A549 (cell line): ENCODE results near the gene NAV2. TPM values are rescaled to one million over a fixed set of nuclear protein-coding genes. Genes with fewer than 3 reads are reported as not detected.

Source experiments
- ATAC-seq, 2 experiments: fragments of 200-7000 bp in 1 of 2; fragments of >200 bp in 1 of 2; cut with Nextera tagmentation in 1 of 2; cut with Tn5 transposase in 1 of 2; 3 replicates each; pipeline versions ENCODE4 v1.8.0 to v1.9.1; 2018 to 2020; ENCODE audit warnings: mild to moderate bottlenecking in 1 of 2, moderate library complexity in 1 of 2
- CTCF ChIA-PET: fragments of 300-600 bp; sonication (Branson Sonifier 250); formaldehyde crosslinking; extraction: SDS; loops from one replicate; lab custom pipeline; 2021; ENCODE audit warnings: antibody characterized with exemption, inconsistent platforms; lab: Yijun Ruan, JAX
- POLR2A ChIA-PET: fragments of 350-600 bp; formaldehyde crosslinking; extraction: SDS; loops from one replicate; lab custom pipeline; 2021; ENCODE audit warnings: antibody characterized with exemption, inconsistent platforms; lab: Yijun Ruan, JAX
- DNase-seq, 2 experiments: peaks; one replicate each; pipeline versions ENCODE4 v3.0.0 to v3.0.0-alpha.2; 2011 to 2016; ENCODE audit warnings: low read depth in 1 of 2, low spot score in 1 of 2
- FAIRE-seq: peaks from 2 replicates; lab custom pipeline; 2011; peaks lifted over from hg19 to GRCh38; lab: Jason Lieb, UNC
- H3K27ac ChIP-seq, 2 experiments: fragments of >200 bp; sonication (Bioruptor Twin); formaldehyde crosslinking; 3 replicates each; pipeline ENCODE4 v1.5.1; 2016 to 2017
- H3K4me1 ChIP-seq: fragments of >200 bp; sonication (Bioruptor Twin); formaldehyde crosslinking; 3 replicates; pipeline ENCODE4 v1.6.1; 2016
- H3K4me2 ChIP-seq: fragments of >200 bp; sonication (Bioruptor Twin); formaldehyde crosslinking; 3 replicates; pipeline ENCODE4 v1.6.1; 2016
- H3K4me3 ChIP-seq: fragments of >200 bp; sonication (Bioruptor Twin); formaldehyde crosslinking; 3 replicates; pipeline ENCODE4 v1.5.1; 2016
- H3K9me3 ChIP-seq: fragments of >200 bp; sonication (Bioruptor Twin); formaldehyde crosslinking; 3 replicates; pipeline ENCODE4 v1.6.1; 2016
- BCL3 ChIP-seq: fragments of >200 bp; sonication (Bioruptor Twin); formaldehyde crosslinking; IDR thresholded peaks from 3 replicates; pipeline ENCODE4 v1.6.1; 2016
- BHLHE40 ChIP-seq: IDR thresholded peaks from 2 replicates; pipeline ENCODE4 v1.6.1; 2012; ENCODE audit warnings: low read depth, low read length, inconsistent platforms
- CBX2 ChIP-seq: fragments of 200-600 bp; sonication (generic); IDR thresholded peaks from 2 replicates; pipeline ENCODE4 v1.6.1; 2016; ENCODE audit warnings: low read depth, mild to moderate bottlenecking, borderline replicate concordance
- EHMT2 ChIP-seq: fragments of 200-600 bp; sonication (generic); IDR thresholded peaks from 2 replicates; pipeline ENCODE4 v1.6.1; 2016; ENCODE audit warnings: antibody characterized with exemption, low read depth, mild to moderate bottlenecking, moderate library complexity
- EP300 ChIP-seq, 2 experiments: fragments of >200 bp; sonication (Bioruptor Twin); formaldehyde crosslinking; IDR thresholded peaks; 2 replicates in 1 of 2; 3 replicates in 1 of 2; pipeline ENCODE4 v1.6.1; 2016 to 2017
- ESRRA ChIP-seq: fragments of 150-350 bp; IDR thresholded peaks from 2 replicates; pipeline ENCODE4 v1.6.1; 2014; ENCODE audit warnings: mild to moderate bottlenecking, low read length, borderline replicate concordance
- FOXS1 ChIP-seq: fragments of 250-450 bp; sonication (Bioruptor Pico); IDR thresholded peaks from 2 replicates; pipeline ENCODE4 v1.5.0; 2020; ENCODE audit warnings: mild to moderate bottlenecking, moderate library complexity
- HDAC2 ChIP-seq: fragments of 200-600 bp; sonication (generic); IDR thresholded peaks from 2 replicates; pipeline ENCODE4 v1.6.1; 2016
- HOXA7 ChIP-seq: fragments of 250-450 bp; sonication (Bioruptor Pico); IDR thresholded peaks from 2 replicates; pipeline ENCODE4 v1.5.0; 2020; ENCODE audit warnings: mild to moderate bottlenecking, moderate library complexity
- HOXB13 ChIP-seq: fragments of 250-450 bp; sonication (Bioruptor Pico); IDR thresholded peaks from 2 replicates; pipeline ENCODE4 v1.5.0; 2020; ENCODE audit warnings: low read depth, mild to moderate bottlenecking, moderate library complexity
- HOXB5 ChIP-seq: fragments of 250-450 bp; sonication (Bioruptor Pico); IDR thresholded peaks from 2 replicates; pipeline ENCODE4 v1.5.0; 2020; ENCODE audit warnings: mild to moderate bottlenecking, moderate library complexity
- JUNB ChIP-seq: fragments of >200 bp; sonication (Bioruptor Twin); formaldehyde crosslinking; IDR thresholded peaks from 2 replicates; pipeline ENCODE4 v1.6.1; 2016
- KDM5A ChIP-seq: fragments of 200-600 bp; sonication (generic); IDR thresholded peaks from 2 replicates; pipeline ENCODE4 v1.6.1; 2016; ENCODE audit warnings: antibody characterized with exemption, mild to moderate bottlenecking
- MAX ChIP-seq: IDR thresholded peaks from 2 replicates; pipeline ENCODE4 v1.6.1; 2012
- MYC ChIP-seq: IDR thresholded peaks from 2 replicates; pipeline ENCODE4 v1.6.1; 2012; ENCODE audit warnings: mild to moderate bottlenecking, inconsistent platforms, low read length, improper control_type of control experiment, borderline replicate concordance
- NFE2L2 ChIP-seq: fragments of 150-350 bp; conservative IDR thresholded peaks from 2 replicates; pipeline ENCODE4 v1.6.1; 2014; ENCODE audit warnings: low read length
- NR3C1 ChIP-seq: fragments of >200 bp; sonication (Bioruptor Twin); formaldehyde crosslinking; IDR thresholded peaks from 3 replicates; pipeline ENCODE4 v1.6.1; 2017
- RARB ChIP-seq: fragments of 250-450 bp; sonication (Bioruptor Pico); IDR thresholded peaks from 2 replicates; pipeline ENCODE4 v1.8.0; 2021; ENCODE audit warnings: mild to moderate bottlenecking, moderate library complexity
- RCOR1 ChIP-seq: fragments of 150-350 bp; IDR thresholded peaks from 2 replicates; pipeline ENCODE4 v1.6.1; 2014; ENCODE audit warnings: antibody characterized with exemption, low read length, low read depth
- REST ChIP-seq: fragments of 200-600 bp; sonication (generic); IDR thresholded peaks from 2 replicates; pipeline ENCODE4 v1.6.1; 2016; ENCODE audit warnings: antibody characterized with exemption, mild to moderate bottlenecking, moderate library complexity
- SMC3 ChIP-seq: fragments of >200 bp; sonication (Bioruptor Twin); formaldehyde crosslinking; IDR thresholded peaks from 3 replicates; pipeline ENCODE4 v1.6.1; 2018; ENCODE audit warnings: inconsistent platforms
- SREBF2 ChIP-seq: fragments of 450-650 bp; IDR thresholded peaks from 2 replicates; pipeline ENCODE4 v1.6.1; 2014; ENCODE audit warnings: mild to moderate bottlenecking, moderate library complexity
- ZFP36 ChIP-seq: fragments of 450-650 bp; IDR thresholded peaks from 2 replicates; pipeline ENCODE4 v1.6.1; 2014; ENCODE audit warnings: borderline replicate concordance; ENCODE audit not compliant: partially characterized antibody
- WGBS: methylation state at CpG from one replicate; pipeline ENCODE4 v1.1.6; 2017; ENCODE audit errors: missing lambda C conversion rate; 5-methylcytosine and 5-hydroxymethylcytosine counted together
- polyA plus RNA-seq, 4 experiments: library from polyadenylated mRNA; depleted of rRNA in 3 of 4; stranded (reverse); fragments of >200 nt; fragmentation: RNase III in 1 of 4; extraction: RNeasy Plus Mini Kit Qiagen cat#74134 plus additional on column Dnase treatment in 1 of 4; gene quantifications; 2 replicates in 3 of 4; 3 replicates in 1 of 4; pipeline ENCODE4 v1.2.3, GENCODE V29; 2011 to 2017

Gene NAV2
- polyA plus RNA-seq, 2 of the 4 experiments (the other 2 are of a cell fraction) = 4.9 to 19.8 TPM

- no peak overlapping the region for H3K27ac ChIP-seq
- ChIA-PET POLR2A (no interaction called here), CTCF (interaction anchor here (2.0 kb wide), 1 partner anchor 127 kb away, joined by 4 read pairs; no protein-coding TSS in a partner anchor)
- H3K4me1 ChIP-seq = no peaks in the 10 kb centered on the region
- DNase-seq (no peak), FAIRE-seq (no peak), ATAC-seq (no peak)
- H3K4me3 ChIP-seq = no peak overlapping the region
- 74% methylated on average over 2 of the region's 2 CpGs for WGBS
- no peak overlapping the region for H3K4me2 ChIP-seq
- TF ChIP-seq HOXA7 (CRISPR knock-in tag) (no peak), RARB (CRISPR knock-in tag) (no peak), EHMT2 (no peak), BCL3 (no peak), JUNB (no peak), SREBF2 (no peak), HOXB5 (CRISPR knock-in tag) (no peak), NR3C1 (no peak), KDM5A (no peak), ZFP36 (no peak), EP300 (IDR thresholded peaks at IDR 0.05) (no peak), SMC3 (no peak), ESRRA (no peak), FOXS1 (CRISPR knock-in tag) (no peak), HDAC2 (no peak), REST (no peak), HOXB13 (CRISPR knock-in tag) (no peak), RCOR1 (no peak)
- no peaks in the 10 kb centered on the region for H3K9me3 ChIP-seq
Observed at GRCh38 chr11:19869466-19869865, 156.8 kb downstream of the NAV2 start.

- Histone ChIP-seq H3K27ac (no peak overlapping the region), H3K4me1 (no peaks in the 10 kb centered on the region), H3K4me3 (no peak overlapping the region), H3K9me3 (no peaks in the 10 kb centered on the region)
- CTCF ChIA-PET = interaction anchor here (2.0 kb wide), 1 partner anchor 127 kb away, joined by 4 read pairs; no protein-coding TSS in a partner anchor
- no peak for FAIRE-seq
- 49% methylated on average over 8 of the region's 9 CpGs for WGBS
- TF ChIP-seq CBX2 (no peak), JUNB (no peak), NFE2L2 (no peak), MYC (no peak), BHLHE40 (no peak), MAX (no peak)
- TF ChIP-seq, all 56 proteins: peak for 0
- H3K4me2 ChIP-seq = no peak overlapping the region
- POLR2A ChIA-PET = no interaction called here
- no peak for DNase-seq
- ATAC-seq = no peak
Observed at GRCh38 chr11:19869946-19870589, 157.4 kb downstream of the NAV2 start.
